ENCODE data around the gene RAB24.
"Not testable (repeated sequence)": the region's sequence is repeated elsewhere in the genome, so short reads cannot be mapped to it uniquely, and the experiment has no call there.

Gene RAB24

GRCh38 chr5:177291735-177292134, 11.8 kb downstream of the RAB24 start:
- DNase-seq, result no peak

GRCh38 chr5:177290816-177291596, 12.5 kb downstream of the RAB24 start:
- DNase-seq, result no peak

GRCh38 chr5:177288191-177288590, 15.3 kb downstream of the RAB24 start:
- no peak for DNase-seq

DNA sequence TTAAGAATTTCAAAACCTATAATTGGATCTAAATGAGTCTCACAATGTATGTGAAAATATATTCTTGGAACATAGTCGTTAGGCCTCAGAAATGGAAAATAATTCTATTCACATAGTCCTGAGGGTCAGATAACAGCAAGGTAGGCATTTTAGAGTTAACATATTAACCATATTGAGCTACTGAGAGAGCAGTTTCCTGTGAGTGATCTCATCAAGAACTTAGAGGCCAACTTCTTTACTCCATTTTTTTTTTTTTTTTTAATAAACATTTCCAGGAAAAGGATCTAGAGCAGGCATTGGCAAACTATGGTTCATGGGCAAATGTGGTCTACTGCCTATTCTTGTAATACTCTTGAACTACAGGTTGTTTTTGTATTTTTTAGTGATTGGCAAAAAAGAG, 26.6 kb downstream of the RAB24 start:
- DNase-seq, result no peak

- DNase-seq, result no peak
Measured at GRCh38 chr5:177275883-177276282, 27.6 kb downstream of the RAB24 start.

DNA sequence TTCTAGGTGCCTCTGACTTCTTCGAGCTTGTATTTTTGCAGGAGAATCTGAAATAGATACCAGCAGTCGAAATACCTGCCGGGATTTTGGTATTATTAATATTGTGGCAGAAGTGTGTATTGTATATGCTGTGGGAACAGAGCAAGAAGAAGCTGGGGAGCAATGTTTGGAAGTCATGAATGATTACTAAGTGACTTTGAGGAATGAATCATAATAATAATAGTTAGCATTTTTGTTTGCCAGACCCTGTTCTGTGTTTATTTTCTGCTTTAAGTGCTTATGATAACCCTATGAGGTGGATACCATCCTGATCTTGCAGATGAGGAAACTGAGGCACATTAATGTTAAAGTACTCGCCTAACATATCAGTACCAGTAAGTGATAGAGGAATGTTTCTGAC, 32.4 kb downstream of the RAB24 start:
- DNase-seq, result no peak

DNA sequence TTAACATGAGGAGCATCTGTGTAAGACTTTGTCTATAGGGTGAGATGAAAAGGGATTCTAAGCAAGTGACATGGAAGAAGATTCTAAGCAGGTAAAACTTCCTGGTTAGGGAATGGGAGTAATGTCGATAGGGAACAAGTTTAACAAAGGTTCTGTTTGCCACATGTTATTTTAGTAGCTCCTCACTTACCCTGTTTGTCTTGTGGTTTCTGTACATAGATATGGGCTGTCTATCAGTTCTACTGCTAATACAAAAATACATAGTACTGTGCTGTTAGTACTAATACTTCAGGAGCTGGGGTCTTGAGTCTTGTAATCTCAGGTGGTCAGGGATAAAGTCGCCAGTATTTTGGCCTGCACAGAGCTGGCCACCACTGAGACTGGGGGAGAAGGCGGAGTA, 32.9 kb downstream of the RAB24 start:
- no peak for DNase-seq

- DNase-seq, result no peak
Measured at GRCh38 chr5:177269976-177270375, 33.5 kb downstream of the RAB24 start.

- no peak for DNase-seq
Measured at GRCh38 chr5:177269232-177269895, 34.2 kb downstream of the RAB24 start.

DNA sequence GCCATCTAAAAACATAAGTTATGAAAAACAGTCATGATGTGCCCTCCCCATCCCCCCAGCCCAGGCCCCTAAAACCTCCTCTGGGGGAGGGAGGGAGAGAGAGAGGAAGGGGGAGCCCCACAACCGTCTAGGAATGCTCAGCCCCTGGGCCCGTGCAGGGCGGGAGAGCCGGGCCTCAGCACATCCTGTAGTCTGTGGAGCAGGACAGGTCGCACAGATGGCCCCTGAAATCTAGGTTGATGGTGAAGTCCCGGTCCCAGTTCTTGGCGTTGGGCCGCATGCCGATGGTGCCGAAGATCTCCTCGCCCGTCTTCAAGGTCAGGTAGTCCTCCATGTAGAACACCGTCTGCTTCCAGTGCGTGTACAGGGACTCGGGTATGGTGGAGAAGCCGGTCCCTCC, 38.1 kb downstream of the RAB24 start:
- DNase-seq, result no peak

DNA sequence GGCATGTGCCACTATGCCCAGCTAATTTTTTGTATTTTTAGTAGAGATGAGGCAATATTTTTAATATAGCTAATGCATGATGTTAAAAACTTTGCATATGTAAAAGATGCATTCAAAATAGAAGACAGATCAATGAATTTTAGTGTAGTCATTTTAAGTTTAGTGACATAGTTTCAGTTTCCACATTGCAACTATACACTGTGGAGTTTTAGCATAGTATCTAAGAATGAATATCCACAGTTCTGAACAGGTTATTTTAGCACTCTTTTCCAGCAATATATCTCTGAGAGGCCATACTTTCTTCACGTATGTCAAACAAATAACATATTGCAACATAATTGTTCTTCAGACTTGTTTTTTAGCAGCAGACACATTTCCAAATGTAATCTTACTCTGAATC, 39.3 kb downstream of the RAB24 start:
- DNase-seq, result no peak

DNA sequence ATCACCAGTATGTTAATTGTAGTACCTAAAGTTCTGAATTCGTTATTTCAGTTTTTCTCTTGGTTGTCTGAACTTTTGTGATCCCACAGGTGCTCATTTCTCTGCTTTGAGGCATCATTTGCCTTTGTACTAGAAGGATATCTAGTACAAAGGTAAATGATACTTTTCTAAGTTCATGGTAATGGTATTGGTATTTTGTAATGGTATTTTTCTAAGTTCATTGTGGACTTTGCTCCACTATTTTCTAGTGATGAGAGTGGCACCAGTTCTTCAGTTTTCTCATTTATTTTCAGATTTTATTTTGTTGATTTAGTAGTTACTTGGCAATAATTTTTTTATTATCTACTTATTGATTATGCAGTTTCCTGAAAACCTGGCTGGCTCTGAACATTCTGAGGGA, 42.0 kb downstream of the RAB24 start:
- no peak for DNase-seq

DNA sequence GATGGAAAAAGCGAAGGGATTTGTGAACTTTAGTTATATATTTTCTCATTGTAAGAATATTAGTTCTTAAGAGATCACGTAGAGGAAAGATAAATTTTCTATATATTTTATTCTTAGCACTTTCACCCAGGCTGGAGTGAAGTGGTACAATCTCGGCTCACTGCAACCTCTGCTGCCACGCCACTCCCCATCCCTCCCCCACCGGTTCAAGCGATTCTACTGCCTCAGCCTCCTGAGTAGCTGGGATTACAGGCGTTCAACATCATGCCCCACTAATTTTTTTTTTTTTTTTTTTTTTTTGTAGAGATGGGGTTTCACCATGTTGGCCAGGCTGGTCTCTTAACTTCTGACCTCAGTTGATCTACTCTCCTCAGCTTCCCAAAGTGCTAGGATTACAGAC, 42.6 kb downstream of the RAB24 start:
- DNase-seq, result no peak

GRCh38 chr5:177258711-177259110, 44.8 kb downstream of the RAB24 start:
- not testable (repeated sequence) for DNase-seq

DNA sequence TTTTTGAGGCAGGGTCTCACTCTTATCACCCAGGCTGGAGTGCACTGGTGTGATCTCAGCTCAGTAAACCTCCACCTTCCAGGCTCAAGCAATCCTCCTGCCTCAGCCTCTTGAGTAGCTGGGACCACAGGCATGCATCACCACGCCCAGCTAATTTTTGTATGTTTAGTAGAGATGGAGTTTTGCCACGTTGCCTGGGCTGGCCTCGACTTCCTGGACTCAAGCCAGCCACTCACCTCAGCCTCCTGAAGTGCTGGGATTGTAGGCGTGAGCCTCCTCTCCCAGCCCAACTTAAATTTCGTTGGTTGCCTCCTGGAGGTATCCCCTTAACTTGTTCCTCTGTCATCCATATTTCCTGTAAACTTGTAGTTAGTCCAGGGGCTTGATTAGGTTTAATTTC, 47.2 kb downstream of the RAB24 start:
- no peak for DNase-seq

GRCh38 chr5:177253252-177253651, 50.3 kb downstream of the RAB24 start:
- no peak for DNase-seq

Data from NCI-H524 treated with DMSO at 0.1 percent for 48 hours (cell line).